GM12878 (cell line): ENCODE measurements around the gene SCD5. TPM values are rescaled to one million over a fixed set of nuclear protein-coding genes. Genes with fewer than 3 reads are reported as not detected.

Experiments
- ATAC-seq: fragments of 200-7000 bp; cut with Tn5 transposase; 3 replicates; pipeline ENCODE4 v1.9.1; 2020; ENCODE audit warnings: mild to moderate bottlenecking, moderate library complexity
- BruUV-seq: library from RNA; stranded (reverse); fragments of 400-500 nt; replicated peaks from 2 replicates; lab custom pipeline; 2021; lab: Mats Ljungman, UMichigan
- CTCF ChIA-PET: fragments of 300-600 bp; sonication (Branson Sonifier 250); formaldehyde crosslinking; extraction: SDS; loops from one replicate; lab custom pipeline; 2021; ENCODE audit warnings: inconsistent platforms; lab: Yijun Ruan, JAX
- POLR2A ChIA-PET: fragments of 350-600 bp; formaldehyde crosslinking; extraction: SDS; loops from one replicate; lab custom pipeline; 2021; ENCODE audit warnings: inconsistent platforms; lab: Charles Lee
- RAD21 ChIA-PET: fragments of 300-600 bp; sonication (Branson Sonifier 250); formaldehyde crosslinking; loops from one replicate; lab custom pipeline; 2023; ENCODE audit warnings: antibody characterized with exemption; ENCODE audit not compliant: unreplicated experiment; lab: Charles Lee
- SMC1A ChIA-PET: fragments of 300-600 bp; sonication (Branson Sonifier 250); formaldehyde crosslinking; loops from one replicate; lab custom pipeline; 2023; ENCODE audit not compliant: unreplicated experiment, uncharacterized antibody; lab: Charles Lee
- DNase-seq: peaks from one replicate; pipeline ENCODE4 v3.0.0-alpha.2; 2011; ENCODE audit warnings: low read depth, low spot score
- FAIRE-seq: peaks from 3 replicates; lab custom pipeline; 2011; peaks lifted over from hg19 to GRCh38; lab: Jason Lieb, UNC
- H2AFZ ChIP-seq: 2 replicates; pipeline ENCODE4 v1.6.0; 2011; ENCODE audit warnings: low read depth, low read length, control low read depth; ENCODE audit not compliant: control insufficient read depth
- H3K27ac ChIP-seq: 2 replicates; pipeline ENCODE4 v1.5.1; 2011; ENCODE audit warnings: control low read depth; ENCODE audit not compliant: control insufficient read depth, insufficient read depth
- H3K27me3 ChIP-seq, 2 experiments: replicated peaks in 1 of 2; 2 replicates each; pipeline versions ENCODE4 v1.6.0 to v1.6.1; 2011; ENCODE audit warnings: low read length in 1 of 2; ENCODE audit not compliant: control insufficient read depth in 2 of 2, insufficient read depth in 2 of 2
- H3K36me3 ChIP-seq, 2 experiments: 2 replicates each; pipeline ENCODE4 v1.5.1; 2011; ENCODE audit warnings: low read length in 1 of 2; ENCODE audit not compliant: control insufficient read depth in 2 of 2, insufficient read depth in 2 of 2
- H3K4me1 ChIP-seq: 2 replicates; pipeline ENCODE4 v1.6.1; 2011; ENCODE audit warnings: mild to moderate bottlenecking, low read length, moderate library complexity, mixed read lengths; ENCODE audit not compliant: control insufficient read depth, insufficient read depth
- H3K4me2 ChIP-seq: 2 replicates; pipeline ENCODE4 v1.6.0; 2011; ENCODE audit warnings: control low read depth; ENCODE audit not compliant: control insufficient read depth, insufficient read depth
- H3K4me3 ChIP-seq: fragments of 200-600 bp; sonication (generic); 2 replicates; pipeline ENCODE4 v1.5.1; 2016
- H3K79me2 ChIP-seq: 2 replicates; pipeline ENCODE4 v1.6.0; 2011; ENCODE audit warnings: low read length; ENCODE audit not compliant: control insufficient read depth, insufficient read depth
- H3K9ac ChIP-seq: 2 replicates; pipeline ENCODE4 v1.8.0; 2011; ENCODE audit warnings: low read length, control low read depth, mixed read lengths; ENCODE audit not compliant: control insufficient read depth, insufficient read depth
- H3K9me3 ChIP-seq: replicated peaks from 3 replicates; pipeline ENCODE4 v1.5.1; 2011; ENCODE audit warnings: mild to moderate bottlenecking, low read length; ENCODE audit not compliant: control insufficient read depth, insufficient read depth
- H4K20me1 ChIP-seq: 2 replicates; pipeline ENCODE4 v1.6.0; 2011; ENCODE audit not compliant: control insufficient read depth, insufficient read depth
- CEBPB ChIP-seq, 2 experiments: fragments of 150-350 bp in 1 of 2; IDR thresholded peaks; 2 replicates each; pipeline ENCODE4 v1.6.1; 2012 to 2014; ENCODE audit warnings: low read depth in 2 of 2, low read length in 2 of 2, borderline replicate concordance in 1 of 2, inconsistent platforms in 1 of 2
- CUX1 ChIP-seq: IDR thresholded peaks from 2 replicates; pipeline ENCODE4 v1.6.1; 2012; ENCODE audit warnings: improper control_type of control experiment, low read depth, low read length; ENCODE audit not compliant: insufficient replicate concordance
- E2F4 ChIP-seq: IDR thresholded peaks from 2 replicates; pipeline ENCODE4 v1.6.1; 2012; ENCODE audit warnings: low read depth, low read length, improper control_type of control experiment
- IKZF1 ChIP-seq: fragments of 450-650 bp; conservative IDR thresholded peaks from 2 replicates; pipeline ENCODE4 v1.6.1; 2017; ENCODE audit warnings: antibody characterized with exemption, mild to moderate bottlenecking
- NFYB ChIP-seq: IDR thresholded peaks from 2 replicates; pipeline ENCODE4 v1.6.1; 2011; ENCODE audit warnings: low read depth, mild to moderate bottlenecking, low read length, improper control_type of control experiment, moderate library complexity; ENCODE audit not compliant: insufficient read depth
- PAX8 ChIP-seq: fragments of 450-650 bp; IDR thresholded peaks from 2 replicates; pipeline ENCODE4 v1.6.1; 2017; ENCODE audit warnings: mild to moderate bottlenecking, moderate library complexity
- SKIL ChIP-seq: fragments of 450-650 bp; IDR thresholded peaks from 2 replicates; pipeline ENCODE4 v1.6.1; 2017; ENCODE audit warnings: mild to moderate bottlenecking, low read depth, inconsistent platforms; ENCODE audit not compliant: poor library complexity, severe bottlenecking
- ZNF207 ChIP-seq: fragments of 450-650 bp; IDR thresholded peaks from 2 replicates; pipeline ENCODE4 v1.6.1; 2014; ENCODE audit warnings: antibody characterized with exemption, mild to moderate bottlenecking, borderline replicate concordance
- WGBS: methylation state at CpG from one replicate; pipeline ENCODE4 v1.1.6; 2016; ENCODE audit warnings: low lambda C conversion rate; ENCODE audit not compliant: insufficient replicate concordance, insufficient coverage; ENCODE audit errors: missing lambda C conversion rate; 5-methylcytosine and 5-hydroxymethylcytosine counted together
- in situ Hi-C: fragments of 300-500 bp; cut with MboI; formaldehyde crosslinking; loops from 9 replicates; pipeline ENCODE4 v1.14.3; 2018; ENCODE audit warnings: mixed read lengths
- intact Hi-C: fragments of 100-400 bp; cut with micrococcal nuclease; formaldehyde crosslinking; loops from one replicate; pipeline ENCODE4 v1.14.2; 2022; ENCODE audit not compliant: unreplicated experiment
- polyA plus RNA-seq, 11 experiments: library from polyadenylated mRNA; depleted of rRNA in 4 of 11; unstranded in 6 of 11; stranded (reverse) in 5 of 11; fragments of >200 nt; fragmentation: Nextera tagmentation in 4 of 11; fragmentation: Illumina TruSeq in 1 of 11; extraction: Ambion mirVana in 4 of 11; extraction: Trizol in 1 of 11; gene quantifications; 1 replicate in 1 of 11; 2 replicates in 10 of 11; pipeline versions ENCODE4 v1.2.1 to v1.2.3, GENCODE V29; 2011 to 2016; ENCODE audit warnings: inconsistent platforms in 2 of 11, missing spikeins in 2 of 11, low read depth in 1 of 11
- total RNA-seq, 4 experiments: library from RNA; depleted of rRNA in 3 of 4; stranded (reverse); fragments of >200 nt in 3 of 4; fragmentation: Illumina TruSeq in 1 of 4; extraction: Trizol in 1 of 4; gene quantifications; 2 replicates each; pipeline versions ENCODE4 v1.2.1 to v1.2.3, GENCODE V29; 2013 to 2021

SCD5 gene
- total and polyA plus RNA-seq, 10 of the 15 experiments (the other 5 are each of a cell fraction or from before 2014, with no cell fraction given), result 2.4 to 15.0 (median 4.2) TPM

GRCh38 chr4:82592639-82593038 is 206.0 kb downstream of the SCD5 start:
- RAD21 ChIA-PET, result no interaction called here
- Histone ChIP-seq H3K27ac (no peak overlapping the region), H3K36me3 (no peaks in the 10 kb centered on the region), H3K4me1 (no peaks in the 10 kb centered on the region), H2AFZ (no peak overlapping the region), H3K4me3 (no peak overlapping the region), H3K9ac (no peak overlapping the region), H3K4me2 (no peak overlapping the region), H3K79me2 (no peaks in the 10 kb centered on the region), H3K9me3 (no peaks in the 10 kb centered on the region), H3K27me3 (0 out of 4 replicates have a peak, but pooled peaks cover 0 to 5% of the 10 kb centered on the region in 2 experiments), H4K20me1 (no peaks in the 10 kb centered on the region)
- intact Hi-C loops, result no loop called here
- SMC1A ChIA-PET, result interaction anchor here (0.7 kb wide), 1 partner anchor 448 kb away, joined by 3 read pairs; no protein-coding TSS in a partner anchor
- no TSS peak for BruUV-seq
- DNase-seq, result no peak
- no peak for TF ChIP-seq NFYB
- no peak for TF ChIP-seq E2F4
- no peak for FAIRE-seq
- no peak for ATAC-seq
- 76% methylated on average over 3 of the region's 3 CpGs for WGBS
- CTCF ChIA-PET, result interaction anchor here (0.6 kb wide), 1 partner anchor 200 kb away, joined by 3 read pairs; no protein-coding TSS in a partner anchor
- in situ Hi-C loops, result no loop called here
- POLR2A ChIA-PET, result no interaction called here

- H4K20me1 ChIP-seq, result no peaks in the 10 kb centered on the region
- ATAC-seq (no peak), FAIRE-seq (no peak), DNase-seq (no peak)
- no peak overlapping the region for H3K4me2 ChIP-seq
- H3K9me3 ChIP-seq, result no peaks in the 10 kb centered on the region
- no peak overlapping the region for H2AFZ ChIP-seq
- in situ Hi-C loops (no loop called here), intact Hi-C loops (no loop called here)
- 6% methylated on average over 5 of the region's 5 CpGs for WGBS
- SMC1A ChIA-PET, result no interaction called here
- 0 out of 4 replicates have a peak, but pooled peaks cover 0 to 5% of the 10 kb centered on the region in 2 experiments for H3K27me3 ChIP-seq
- H3K9ac ChIP-seq, result no peak overlapping the region
- no peaks in the 10 kb centered on the region for H3K4me1 ChIP-seq
- no peak overlapping the region for H3K27ac ChIP-seq
- no peaks in the 10 kb centered on the region for H3K36me3 ChIP-seq
- BruUV-seq, result no TSS peak
- RAD21 ChIA-PET, result no interaction called here
- CTCF ChIA-PET, result no interaction called here
- POLR2A ChIA-PET, result no interaction called here
- no peaks in the 10 kb centered on the region for H3K79me2 ChIP-seq
- H3K4me3 ChIP-seq, result no peak overlapping the region
- no peak for TF ChIP-seq CEBPB (IDR thresholded peaks at IDR 0.05; ENCODE audit: borderline replicate concordance in 1 of 2, low read depth in 2 of 2, low read length in 2 of 2)
- TF ChIP-seq SKIL, result no peak
- TF ChIP-seq ZNF207, result no peak
- TF ChIP-seq IKZF1, result no peak
- TF ChIP-seq PAX8, result no peak
- no peak for TF ChIP-seq CUX1
Measured at GRCh38 chr4:82591592-82591991, 207.0 kb downstream of the SCD5 start.
